HCT116 (cell line): ENCODE results near the gene TUBB8B.
"Not testable (repeated sequence)": the region's sequence is repeated elsewhere in the genome, so short reads cannot be mapped to it uniquely, and the experiment has no call there.

Source experiments
- ATF3 ChIP-seq: IDR thresholded peaks from 2 replicates; pipeline ENCODE4 v1.6.1; 2012
- CEBPB ChIP-seq: IDR thresholded peaks from 2 replicates; pipeline ENCODE4 v1.6.1; 2012; ENCODE audit warnings: low read depth
- CTCF ChIP-seq, 3 experiments: fragments of 200-600 bp in 1 of 3; sonication (generic) in 1 of 3; IDR thresholded peaks in 2 of 3; conservative IDR thresholded peaks in 1 of 3; 2 replicates each; pipeline ENCODE4 v1.5.1; 2012 to 2017; ENCODE audit warnings: low read depth in 2 of 3, low read length in 2 of 3, antibody characterized with exemption in 1 of 3, borderline replicate concordance in 1 of 3, control low read depth in 1 of 3, mild to moderate bottlenecking in 1 of 3, mixed read lengths in 1 of 3, mixed run types in 1 of 3, moderate library complexity in 1 of 3; ENCODE audit not compliant: insufficient read depth in 1 of 3
- EZH2 ChIP-seq: fragments of 200-600 bp; sonication (generic); IDR thresholded peaks from 2 replicates; pipeline ENCODE4 v1.6.1; 2017; ENCODE audit warnings: antibody characterized with exemption, mixed run types
- MAX ChIP-seq: IDR thresholded peaks from 2 replicates; pipeline ENCODE4 v1.6.1; 2012
- POLR2A ChIP-seq: IDR thresholded peaks from 2 replicates; pipeline ENCODE4 v1.7.0; 2011; ENCODE audit warnings: borderline replicate concordance; ENCODE audit not compliant: insufficient read depth, insufficient read length; ENCODE audit errors: extremely low read depth
- POLR2AphosphoS5 ChIP-seq: IDR thresholded peaks from 2 replicates; pipeline ENCODE4 v1.6.1; 2011; ENCODE audit warnings: mild to moderate bottlenecking, low read depth, low read length, moderate library complexity
- REST ChIP-seq: IDR thresholded peaks from 2 replicates; pipeline ENCODE4 v1.6.1; 2012; ENCODE audit warnings: low read depth
- YY1 ChIP-seq: IDR thresholded peaks from 2 replicates; pipeline ENCODE4 v1.6.1; 2011; ENCODE audit warnings: low read length, low read depth, moderate library complexity, mild to moderate bottlenecking; ENCODE audit not compliant: insufficient replicate concordance; ENCODE audit errors: extremely low read depth
- ZBTB33 ChIP-seq: IDR thresholded peaks from 2 replicates; pipeline ENCODE4 v1.6.1; 2011; ENCODE audit warnings: mild to moderate bottlenecking, low read length, moderate library complexity; ENCODE audit not compliant: insufficient replicate concordance; ENCODE audit errors: extremely low read depth

- not testable (repeated sequence) for TF ChIP-seq CTCF (IDR thresholded peaks at IDR 0.05 in 2 of 3, conservative IDR thresholded peaks at IDR 0.05 in 1 of 3; ENCODE audit: borderline replicate concordance in 1 of 3, insufficient read depth in 1 of 3, low read depth in 2 of 3, low read length in 2 of 3); POLR2A; REST; POLR2AphosphoS5; ATF3; CEBPB; EZH2; MAX; YY1; ZBTB33
Observed at GRCh38 chr18:64279-64678, 14.9 kb upstream of the TUBB8B start.
